Measurements from ENCODE around the gene GPI.

GPI gene

GRCh38 chr19:34357431-34357830 lies 7.6 kb upstream of the GPI start:
- no peak for TF ChIP-seq CTCF (IDR thresholded peaks at IDR 0.05; ENCODE audit: borderline replicate concordance, control extremely low read depth, extremely low read depth, insufficient read depth, missing control alignments)
- in situ Hi-C loops (cut with MboI; ENCODE audit: low sequenced_read_pairs, unreplicated experiment): no loop called here
- no peak for DNase-seq (ENCODE audit: low spot score)

GRCh38 chr19:34359140-34359953 lies 5.6 kb upstream of the GPI start:
- peak; percentile 99 for DNase-seq (ENCODE audit: low spot score)
- TF ChIP-seq CTCF (IDR thresholded peaks at IDR 0.05; ENCODE audit: borderline replicate concordance, control extremely low read depth, extremely low read depth, insufficient read depth, missing control alignments): peak; percentile 68
- in situ Hi-C loops (cut with MboI; ENCODE audit: low sequenced_read_pairs, unreplicated experiment): no loop called here

GRCh38 chr19:34359954-34360315 lies 5.1 kb upstream of the GPI start:
- DNase-seq (ENCODE audit: low spot score): no peak
- TF ChIP-seq CTCF (IDR thresholded peaks at IDR 0.05; ENCODE audit: borderline replicate concordance, control extremely low read depth, extremely low read depth, insufficient read depth, missing control alignments): no peak
- in situ Hi-C loops (cut with MboI; ENCODE audit: low sequenced_read_pairs, unreplicated experiment): no loop called here

GRCh38 chr19:34360354-34360909 lies 4.6 kb upstream of the GPI start:
- no peak for DNase-seq (ENCODE audit: low spot score)
- no peak for TF ChIP-seq CTCF (IDR thresholded peaks at IDR 0.05; ENCODE audit: borderline replicate concordance, control extremely low read depth, extremely low read depth, insufficient read depth, missing control alignments)
- in situ Hi-C loops (cut with MboI; ENCODE audit: low sequenced_read_pairs, unreplicated experiment): no loop called here

GRCh38 chr19:34362679-34363069 lies 2.3 kb upstream of the GPI start:
- no peak for TF ChIP-seq CTCF (IDR thresholded peaks at IDR 0.05; ENCODE audit: borderline replicate concordance, control extremely low read depth, extremely low read depth, insufficient read depth, missing control alignments)
- DNase-seq (ENCODE audit: low spot score): no peak
- in situ Hi-C loops (cut with MboI; ENCODE audit: low sequenced_read_pairs, unreplicated experiment): no loop called here

GRCh38 chr19:34363094-34363493 lies 1.9 kb upstream of the GPI start:
- in situ Hi-C loops (cut with MboI; ENCODE audit: low sequenced_read_pairs, unreplicated experiment): no loop called here
- TF ChIP-seq CTCF (IDR thresholded peaks at IDR 0.05; ENCODE audit: borderline replicate concordance, control extremely low read depth, extremely low read depth, insufficient read depth, missing control alignments): no peak
- no peak for DNase-seq (ENCODE audit: low spot score)
